LNCAP (cell line): ENCODE measurements around the gene BTBD7.

Source experiments
- CTCF ChIP-seq: fragments of 450-650 bp; IDR thresholded peaks from 2 replicates; pipeline ENCODE4 v1.5.1; 2017; ENCODE audit warnings: mild to moderate bottlenecking

BTBD7 gene

GRCh38 chr14:93262446-93262845, 70.4 kb downstream of the BTBD7 start:
- no peak for TF ChIP-seq CTCF

GRCh38 chr14:93249128-93249831, 83.6 kb downstream of the BTBD7 start:
- no peak for TF ChIP-seq CTCF

- TF ChIP-seq CTCF: no peak
Observed at GRCh38 chr14:93246534-93246933, 86.3 kb downstream of the BTBD7 start.

- no peak for TF ChIP-seq CTCF
Observed at GRCh38 chr14:93245764-93246420, 86.9 kb downstream of the BTBD7 start.

GRCh38 chr14:93240678-93241000, 92.2 kb downstream of the BTBD7 start:
- no peak for TF ChIP-seq CTCF

GRCh38 chr14:93239869-93240677, 92.8 kb downstream of the BTBD7 start:
- no peak for TF ChIP-seq CTCF

GRCh38 chr14:93234798-93235197, 98.0 kb downstream of the BTBD7 start:
- no peak for TF ChIP-seq CTCF
